ENCODE results near the gene SPNS3. TPM values are rescaled to one million over a fixed set of nuclear protein-coding genes. Genes with fewer than 3 reads are reported as not detected.

Gene SPNS3
- polyA plus RNA-seq, 1 donor from 2014 or later, result not detected

DNA sequence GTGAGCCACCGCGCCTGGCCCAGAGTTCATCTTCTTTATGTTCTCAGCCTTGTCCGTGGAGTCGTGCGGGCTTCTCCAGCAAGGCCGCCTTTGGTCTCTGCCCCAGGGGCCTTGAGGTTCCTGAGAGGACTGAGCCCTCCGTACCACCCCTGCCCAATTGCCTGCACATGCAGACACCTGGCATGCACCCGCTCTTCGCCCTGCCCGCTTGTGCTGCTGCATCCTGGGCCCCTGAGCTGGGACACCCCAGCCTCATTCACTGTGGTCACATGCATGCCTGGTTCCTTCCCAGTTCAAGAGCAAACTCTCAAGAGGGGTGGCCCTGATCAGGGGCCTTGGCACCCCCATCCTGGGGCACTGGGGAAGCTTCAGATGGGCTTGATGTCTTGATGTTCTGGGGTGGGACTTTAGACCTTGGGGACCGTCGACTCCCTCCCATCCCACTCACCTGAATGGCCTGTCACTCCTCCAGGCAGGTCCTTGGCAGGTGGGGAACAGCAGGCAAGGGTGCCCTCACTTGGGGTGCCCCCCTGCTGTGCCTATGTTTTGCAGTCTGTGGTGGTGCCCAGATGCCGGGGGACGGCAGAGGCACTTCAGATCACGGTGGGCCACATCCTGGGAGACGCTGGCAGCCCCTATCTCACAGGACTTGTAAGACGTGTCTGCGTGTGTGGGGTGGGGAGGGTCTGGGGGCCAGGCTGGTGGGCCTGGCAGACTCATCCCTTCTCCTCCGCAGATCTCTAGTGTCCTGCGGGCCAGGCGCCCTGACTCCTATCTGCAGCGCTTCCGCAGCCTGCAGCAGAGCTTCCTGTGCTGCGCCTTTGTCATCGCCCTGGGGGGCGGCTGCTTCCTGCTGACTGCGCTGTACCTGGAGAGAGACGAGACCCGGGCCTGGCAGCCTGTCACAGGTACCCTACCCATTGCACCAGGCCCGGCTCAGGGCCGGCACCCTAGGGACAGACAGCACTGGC, 52.2 kb downstream of the SPNS3 start:
- H3K9me2 ChIP-seq (ENCODE audit: insufficient read depth, low read length), result no peaks in the 10 kb centered on the region
- no peaks in the 10 kb centered on the region for H3K36me3 ChIP-seq (ENCODE audit: insufficient read depth, low read length)
- H3K9ac ChIP-seq (ENCODE audit: low read length), result no peak overlapping the region
- H3K27ac ChIP-seq (ENCODE audit: low read length), result no peak overlapping the region
- H3K4me3 ChIP-seq (ENCODE audit: low read length), result no peak overlapping the region
- H3K9me3 ChIP-seq (ENCODE audit: low read length), result no peaks in the 10 kb centered on the region
- H3K27me3 ChIP-seq (ENCODE audit: insufficient read depth, low read depth, low read length), result no peaks in the 10 kb centered on the region
- no peak overlapping the region for H2AFZ ChIP-seq (ENCODE audit: low read depth, low read length)
- no peak overlapping the region for H3K4me2 ChIP-seq (ENCODE audit: low read length)
- H4K20me1 ChIP-seq (ENCODE audit: insufficient read depth), result no peaks in the 10 kb centered on the region
- H3K79me2 ChIP-seq (replicated peaks; ENCODE audit: insufficient read depth, low read length), result no peaks in the 10 kb centered on the region
- H3F3A ChIP-seq (ENCODE audit: insufficient read depth, low read length, poor library complexity, severe bottlenecking), result no peaks in the 10 kb centered on the region
- TF ChIP-seq, protein P1, sequence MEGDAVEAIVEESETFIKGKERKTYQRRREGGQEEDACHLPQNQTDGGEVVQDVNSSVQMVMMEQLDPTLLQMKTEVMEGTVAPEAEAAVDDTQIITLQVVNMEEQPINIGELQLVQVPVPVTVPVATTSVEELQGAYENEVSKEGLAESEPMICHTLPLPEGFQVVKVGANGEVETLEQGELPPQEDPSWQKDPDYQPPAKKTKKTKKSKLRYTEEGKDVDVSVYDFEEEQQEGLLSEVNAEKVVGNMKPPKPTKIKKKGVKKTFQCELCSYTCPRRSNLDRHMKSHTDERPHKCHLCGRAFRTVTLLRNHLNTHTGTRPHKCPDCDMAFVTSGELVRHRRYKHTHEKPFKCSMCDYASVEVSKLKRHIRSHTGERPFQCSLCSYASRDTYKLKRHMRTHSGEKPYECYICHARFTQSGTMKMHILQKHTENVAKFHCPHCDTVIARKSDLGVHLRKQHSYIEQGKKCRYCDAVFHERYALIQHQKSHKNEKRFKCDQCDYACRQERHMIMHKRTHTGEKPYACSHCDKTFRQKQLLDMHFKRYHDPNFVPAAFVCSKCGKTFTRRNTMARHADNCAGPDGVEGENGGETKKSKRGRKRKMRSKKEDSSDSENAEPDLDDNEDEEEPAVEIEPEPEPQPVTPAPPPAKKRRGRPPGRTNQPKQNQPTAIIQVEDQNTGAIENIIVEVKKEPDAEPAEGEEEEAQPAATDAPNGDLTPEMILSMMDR (IDR thresholded peaks at IDR 0.05; ENCODE audit: poor library complexity, severe bottlenecking), result no peak

DNA sequence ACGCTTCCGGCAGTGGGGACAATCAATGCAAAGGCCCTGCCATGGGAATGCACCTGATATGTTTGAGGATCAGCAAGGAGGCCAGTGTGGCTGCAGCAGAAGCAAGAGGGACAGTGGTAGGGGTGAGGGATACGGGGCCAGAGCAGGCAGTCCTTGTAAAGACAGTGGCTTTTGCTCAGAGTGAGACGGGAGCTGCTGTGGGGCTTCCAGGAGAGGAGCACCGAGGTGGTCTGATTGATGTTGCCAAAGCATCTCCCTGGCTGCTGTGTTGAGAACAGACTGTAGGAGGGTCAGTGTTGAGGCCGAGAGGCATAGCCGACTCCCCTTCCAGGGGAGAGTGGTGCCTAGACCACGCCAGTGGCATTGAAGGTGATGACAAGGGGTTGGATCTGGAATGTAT, 53.6 kb downstream of the SPNS3 start:
- TF ChIP-seq, protein P2, sequence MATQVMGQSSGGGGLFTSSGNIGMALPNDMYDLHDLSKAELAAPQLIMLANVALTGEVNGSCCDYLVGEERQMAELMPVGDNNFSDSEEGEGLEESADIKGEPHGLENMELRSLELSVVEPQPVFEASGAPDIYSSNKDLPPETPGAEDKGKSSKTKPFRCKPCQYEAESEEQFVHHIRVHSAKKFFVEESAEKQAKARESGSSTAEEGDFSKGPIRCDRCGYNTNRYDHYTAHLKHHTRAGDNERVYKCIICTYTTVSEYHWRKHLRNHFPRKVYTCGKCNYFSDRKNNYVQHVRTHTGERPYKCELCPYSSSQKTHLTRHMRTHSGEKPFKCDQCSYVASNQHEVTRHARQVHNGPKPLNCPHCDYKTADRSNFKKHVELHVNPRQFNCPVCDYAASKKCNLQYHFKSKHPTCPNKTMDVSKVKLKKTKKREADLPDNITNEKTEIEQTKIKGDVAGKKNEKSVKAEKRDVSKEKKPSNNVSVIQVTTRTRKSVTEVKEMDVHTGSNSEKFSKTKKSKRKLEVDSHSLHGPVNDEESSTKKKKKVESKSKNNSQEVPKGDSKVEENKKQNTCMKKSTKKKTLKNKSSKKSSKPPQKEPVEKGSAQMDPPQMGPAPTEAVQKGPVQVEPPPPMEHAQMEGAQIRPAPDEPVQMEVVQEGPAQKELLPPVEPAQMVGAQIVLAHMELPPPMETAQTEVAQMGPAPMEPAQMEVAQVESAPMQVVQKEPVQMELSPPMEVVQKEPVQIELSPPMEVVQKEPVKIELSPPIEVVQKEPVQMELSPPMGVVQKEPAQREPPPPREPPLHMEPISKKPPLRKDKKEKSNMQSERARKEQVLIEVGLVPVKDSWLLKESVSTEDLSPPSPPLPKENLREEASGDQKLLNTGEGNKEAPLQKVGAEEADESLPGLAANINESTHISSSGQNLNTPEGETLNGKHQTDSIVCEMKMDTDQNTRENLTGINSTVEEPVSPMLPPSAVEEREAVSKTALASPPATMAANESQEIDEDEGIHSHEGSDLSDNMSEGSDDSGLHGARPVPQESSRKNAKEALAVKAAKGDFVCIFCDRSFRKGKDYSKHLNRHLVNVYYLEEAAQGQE (IDR thresholded peaks at IDR 0.05; ENCODE audit: borderline replicate concordance), result no peak
- TF ChIP-seq RAD21 (conservative IDR thresholded peaks at IDR 0.05) (no peak), POLR2AphosphoS5 (IDR thresholded peaks at IDR 0.05) (no peak)
- no peaks in the 10 kb centered on the region for H3K79me2 ChIP-seq (replicated peaks; ENCODE audit: insufficient read depth, low read length)
- H3K9ac ChIP-seq (ENCODE audit: low read length), result no peak overlapping the region
- H3K4me3 ChIP-seq (ENCODE audit: low read length), result no peak overlapping the region
- no peak overlapping the region for H3K27ac ChIP-seq (ENCODE audit: low read length)
- no peak overlapping the region for H3K4me2 ChIP-seq (ENCODE audit: low read length)
- no peaks in the 10 kb centered on the region for H3F3A ChIP-seq (ENCODE audit: insufficient read depth, low read length, poor library complexity, severe bottlenecking)
- H2AFZ ChIP-seq (ENCODE audit: low read depth, low read length), result no peak overlapping the region
- no peaks in the 10 kb centered on the region for H3K9me2 ChIP-seq (ENCODE audit: insufficient read depth, low read length)
- no peaks in the 10 kb centered on the region for H3K9me3 ChIP-seq (ENCODE audit: low read length)
- no peaks in the 10 kb centered on the region for H4K20me1 ChIP-seq (ENCODE audit: insufficient read depth)
- H3K36me3 ChIP-seq (ENCODE audit: insufficient read depth, low read length), result no peaks in the 10 kb centered on the region
- no peaks in the 10 kb centered on the region for H3K27me3 ChIP-seq (ENCODE audit: insufficient read depth, low read depth, low read length)

DNA sequence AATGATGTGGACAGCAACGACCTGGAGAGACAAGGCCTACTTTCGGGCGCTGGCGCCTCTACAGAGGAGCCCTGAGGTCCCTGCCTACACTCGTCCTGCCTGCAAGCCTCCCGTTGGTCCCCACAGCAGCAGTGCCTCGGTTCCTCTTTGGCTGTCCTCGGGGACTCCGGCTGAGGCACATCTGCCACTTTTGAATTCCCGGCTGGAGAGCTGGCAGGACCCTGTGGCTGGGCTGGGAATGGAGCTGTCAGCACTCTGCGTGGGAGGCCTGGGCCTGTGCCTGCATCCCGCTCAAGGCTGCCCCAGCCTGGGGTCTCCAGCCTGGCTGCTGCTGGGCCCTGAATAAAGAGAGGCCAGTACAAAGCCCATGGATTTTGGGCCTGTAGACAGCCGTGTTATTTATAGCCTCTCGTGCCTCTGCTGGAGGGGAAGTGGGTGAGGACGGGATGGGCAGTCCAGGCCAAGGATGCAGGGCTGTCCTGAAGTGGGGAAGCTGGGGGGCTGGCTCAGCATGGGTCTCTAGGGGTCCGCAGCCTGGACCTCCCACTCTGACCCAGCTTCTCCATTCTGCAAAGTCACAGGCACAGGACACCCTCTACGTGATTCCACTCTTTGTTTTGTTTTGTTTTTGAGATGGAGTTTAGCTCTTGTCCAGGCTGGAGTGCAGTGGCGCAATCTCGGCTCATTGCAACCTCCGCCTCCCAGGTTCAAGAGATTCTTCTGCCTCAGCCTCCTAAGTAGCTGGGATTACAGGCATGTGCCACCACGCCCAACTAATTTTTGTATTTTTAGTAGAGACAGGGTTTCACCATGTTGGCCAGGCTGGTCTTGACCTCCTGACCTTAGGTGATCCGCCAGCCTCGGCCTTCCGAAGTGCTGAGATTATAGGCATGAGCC, 54.3 kb downstream of the SPNS3 start:
- Histone ChIP-seq H3K4me3 (ENCODE audit: low read length) (no peak overlapping the region), H3F3A (ENCODE audit: insufficient read depth, low read length, poor library complexity, severe bottlenecking) (no peaks in the 10 kb centered on the region), H3K27ac (ENCODE audit: low read length) (no peak overlapping the region), H4K20me1 (ENCODE audit: insufficient read depth) (no peaks in the 10 kb centered on the region), H3K79me2 (replicated peaks; ENCODE audit: insufficient read depth, low read length) (no peaks in the 10 kb centered on the region), H3K27me3 (ENCODE audit: insufficient read depth, low read depth, low read length) (no peaks in the 10 kb centered on the region), H3K9ac (ENCODE audit: low read length) (no peak overlapping the region), H3K9me2 (ENCODE audit: insufficient read depth, low read length) (no peaks in the 10 kb centered on the region), H3K4me2 (ENCODE audit: low read length) (no peak overlapping the region), H2AFZ (ENCODE audit: low read depth, low read length) (no peak overlapping the region), H3K36me3 (ENCODE audit: insufficient read depth, low read length) (no peaks in the 10 kb centered on the region), H3K9me3 (ENCODE audit: low read length) (no peaks in the 10 kb centered on the region)
- TF ChIP-seq MXI1 (conservative IDR thresholded peaks at IDR 0.05; ENCODE audit: poor library complexity, severe bottlenecking), result no peak
- no peak for TF ChIP-seq POLR2AphosphoS5 (IDR thresholded peaks at IDR 0.05)
- no peak for TF ChIP-seq RAD21 (conservative IDR thresholded peaks at IDR 0.05)
- TF ChIP-seq, protein P1 (IDR thresholded peaks at IDR 0.05; ENCODE audit: poor library complexity, severe bottlenecking), result no peak
- TF ChIP-seq TAF1 (IDR thresholded peaks at IDR 0.05; ENCODE audit: low read depth), result no peak
- TF ChIP-seq EP300 (conservative IDR thresholded peaks at IDR 0.05; ENCODE audit: poor library complexity, severe bottlenecking), result no peak
- TF ChIP-seq, protein P2 (IDR thresholded peaks at IDR 0.05; ENCODE audit: borderline replicate concordance), result no peak
- TF ChIP-seq SMC3 (conservative IDR thresholded peaks at IDR 0.05; ENCODE audit: poor library complexity), result no peak
